Embryonic facial prominence (tissue), 1 donor: ENCODE measurements around the gene TAS2R20.
"Not testable (repeated sequence)": the region's sequence is repeated elsewhere in the genome, so short reads cannot be mapped to it uniquely, and the experiment has no call there.

ENCODE experiments used
- DNase-seq: peaks from one replicate; pipeline ENCODE4 v3.0.0-alpha.2; 2016; ENCODE audit errors: extremely low spot score

Gene TAS2R20

GRCh38 chr12:10998204-10998603 lies at the start of gene TAS2R20:
Gene TAS2R20, minus strand, starts transcription at chr12:10998304. Its CDS starts 429 bp downstream, at chr12:10997875.
- no peak for DNase-seq

GRCh38 chr12:11041366-11041765 lies 43.3 kb upstream of the TAS2R20 start:
- DNase-seq, result not testable (repeated sequence)

- no peak for DNase-seq
Measured at GRCh38 chr12:11040162-11040561, 42.1 kb upstream of the TAS2R20 start.

GRCh38 chr12:11039171-11039570 lies 41.1 kb upstream of the TAS2R20 start:
- DNase-seq, result no peak

GRCh38 chr12:11033959-11034358 lies 35.9 kb upstream of the TAS2R20 start:
- not testable (repeated sequence) for DNase-seq

GRCh38 chr12:11031307-11031706 lies 33.2 kb upstream of the TAS2R20 start, which contains the start of gene TAS2R31:
Gene TAS2R31, minus strand, starts transcription at chr12:11031407. Its CDS starts 72 bp downstream, at chr12:11031335.
- DNase-seq, result no peak

GRCh38 chr12:11026118-11026517 lies 28.0 kb upstream of the TAS2R20 start:
- no peak for DNase-seq

GRCh38 chr12:11023387-11023786 lies 25.3 kb upstream of the TAS2R20 start:
- no peak for DNase-seq

GRCh38 chr12:11022520-11022919 lies 24.4 kb upstream of the TAS2R20 start, which contains the start of gene TAS2R19:
Gene TAS2R19, minus strand, starts transcription at chr12:11022620. Its CDS starts 49 bp downstream, at chr12:11022571.
- no peak for DNase-seq

GRCh38 chr12:11016937-11017336 lies 18.8 kb upstream of the TAS2R20 start:
- DNase-seq, result no peak

- DNase-seq, result no peak
Measured at GRCh38 chr12:11015775-11016430, 17.8 kb upstream of the TAS2R20 start.

GRCh38 chr12:11014234-11014633 lies 16.1 kb upstream of the TAS2R20 start:
- no peak for DNase-seq

- DNase-seq, result no peak
Measured at GRCh38 chr12:11007608-11008007, 9.5 kb upstream of the TAS2R20 start.

- DNase-seq, result no peak
Measured at GRCh38 chr12:10994307-10994706, 3.8 kb downstream of the TAS2R20 start.

- no peak for DNase-seq
Measured at GRCh38 chr12:10989107-10989506, 9.0 kb downstream of the TAS2R20 start.

GRCh38 chr12:10986812-10987211 lies 11.3 kb downstream of the TAS2R20 start, which contains the start of gene TAS2R50:
Gene TAS2R50, minus strand, starts transcription at chr12:10986912. Its CDS starts 52 bp downstream, at chr12:10986860.
- no peak for DNase-seq

- no peak for DNase-seq
Measured at GRCh38 chr12:10982244-10982643, 15.9 kb downstream of the TAS2R20 start.

- no peak for DNase-seq
Measured at GRCh38 chr12:10974965-10975364, 23.1 kb downstream of the TAS2R20 start.

GRCh38 chr12:10968765-10969456 lies 29.2 kb downstream of the TAS2R20 start:
- DNase-seq, result no peak

GRCh38 chr12:10967409-10967808 lies 30.7 kb downstream of the TAS2R20 start:
- DNase-seq, result peak; percentile 14

GRCh38 chr12:10966314-10966713 lies 31.8 kb downstream of the TAS2R20 start:
- no peak for DNase-seq

GRCh38 chr12:10965476-10965875 lies 32.6 kb downstream of the TAS2R20 start:
- DNase-seq, result no peak

- DNase-seq, result no peak
Measured at GRCh38 chr12:10960211-10960610, 37.9 kb downstream of the TAS2R20 start.
